CD4-positive, alpha-beta T cell treated with Interferon alpha-2 for 1 hour (primary cell): ENCODE measurements around the gene PPM1D.
"Not testable (repeated sequence)": the region's sequence is repeated elsewhere in the genome, so short reads cannot be mapped to it uniquely, and the experiment has no call there.

ENCODE experiments used
- DNase-seq, 2 donors: peaks; one replicate each; pipeline ENCODE4 v3.0.0-alpha.2; 2020 to 2022

PPM1D gene

GRCh38 chr17:60623415-60623814 lies 23.4 kb downstream of the PPM1D start:
- no peak for DNase-seq

- no peak for DNase-seq
Observed at GRCh38 chr17:60627124-60627523, 27.1 kb downstream of the PPM1D start.

DNA sequence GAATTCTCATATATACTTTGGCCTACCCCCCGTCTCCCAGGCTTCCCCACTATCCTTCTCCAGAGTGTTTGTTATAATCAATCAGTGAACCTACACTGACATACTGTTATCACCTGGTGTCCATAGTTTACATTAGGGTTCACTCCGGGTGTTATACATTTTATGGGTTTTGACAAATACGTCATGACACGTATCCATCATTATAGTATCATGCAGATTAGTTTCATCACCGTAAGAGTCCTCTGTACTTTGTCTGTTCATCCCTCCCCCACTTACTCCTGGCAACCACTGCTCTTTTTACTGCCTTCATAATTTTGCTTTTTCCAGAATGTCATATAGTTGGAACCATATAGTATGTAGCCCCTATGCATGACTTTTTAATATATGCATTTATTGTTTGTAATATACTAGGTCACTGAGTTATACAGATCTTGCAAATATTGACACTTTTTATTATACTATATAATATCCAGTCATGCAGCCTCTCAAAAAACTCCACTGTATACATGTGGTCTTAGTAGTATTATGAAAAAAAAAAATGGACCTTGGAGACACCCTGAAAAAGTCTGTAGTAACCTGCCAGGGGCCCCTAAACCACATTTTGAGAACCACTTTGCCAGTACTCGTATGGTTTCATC lies 28.4 kb downstream of the PPM1D start:
- DNase-seq: no peak

GRCh38 chr17:60629120-60629519 lies 29.1 kb downstream of the PPM1D start:
- no peak for DNase-seq

DNA sequence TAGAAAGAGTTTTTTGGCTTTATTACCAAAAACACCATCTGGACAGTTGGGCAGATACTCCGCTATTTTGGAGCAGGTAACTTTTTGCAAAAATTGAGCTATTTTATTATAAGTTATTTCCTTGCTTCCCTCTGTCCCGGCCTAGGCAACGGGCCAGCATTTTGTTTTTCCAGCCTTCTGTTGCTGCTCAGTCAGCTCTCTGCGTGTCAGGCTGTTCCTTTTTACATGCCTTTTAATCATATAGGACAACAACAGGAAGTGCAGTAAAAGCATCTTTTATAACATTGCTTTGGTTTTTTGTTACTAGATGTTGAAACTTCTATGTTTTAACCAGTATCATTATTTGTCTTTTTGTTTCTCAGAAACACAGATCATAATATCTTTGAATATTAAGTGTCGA lies 30.4 kb downstream of the PPM1D start:
- no peak for DNase-seq

- DNase-seq: no peak
Observed at GRCh38 chr17:60631119-60631518, 31.1 kb downstream of the PPM1D start.

DNA sequence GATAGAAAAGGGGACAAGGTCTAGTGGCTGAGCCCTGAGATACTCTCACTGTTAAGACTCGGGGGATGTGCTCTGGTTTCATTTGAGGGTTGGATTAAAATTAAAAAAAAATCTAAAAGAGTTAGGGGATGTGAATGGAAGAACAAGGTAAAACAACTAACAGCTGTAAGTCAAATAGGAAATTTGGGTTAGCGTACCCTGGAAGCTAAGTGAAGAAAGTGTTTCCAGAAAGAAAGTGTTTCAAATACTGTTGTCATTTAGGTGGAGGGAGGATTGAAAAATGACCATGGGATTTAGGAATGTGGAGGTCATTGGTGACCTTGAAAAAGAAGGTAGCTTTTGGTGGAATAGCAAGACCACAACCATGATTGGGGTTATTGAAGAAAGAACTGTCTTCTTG lies 37.7 kb downstream of the PPM1D start:
- DNase-seq: no peak

DNA sequence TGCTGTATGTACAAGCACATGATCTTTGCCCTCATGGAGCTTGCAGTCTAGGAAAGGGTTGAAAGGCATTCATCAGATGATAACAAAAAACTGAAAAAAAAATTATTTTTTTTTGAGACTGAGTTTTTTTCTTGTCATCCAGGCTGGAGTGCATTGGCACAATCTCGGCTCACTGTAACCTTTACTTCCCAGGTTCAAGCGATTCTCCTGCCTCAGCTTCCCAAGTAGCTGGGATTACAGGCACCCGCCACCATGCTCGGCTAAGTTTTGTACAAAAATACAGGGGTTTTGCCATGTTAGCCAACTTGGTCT lies 39.0 kb downstream of the PPM1D start:
- no peak for DNase-seq

DNA sequence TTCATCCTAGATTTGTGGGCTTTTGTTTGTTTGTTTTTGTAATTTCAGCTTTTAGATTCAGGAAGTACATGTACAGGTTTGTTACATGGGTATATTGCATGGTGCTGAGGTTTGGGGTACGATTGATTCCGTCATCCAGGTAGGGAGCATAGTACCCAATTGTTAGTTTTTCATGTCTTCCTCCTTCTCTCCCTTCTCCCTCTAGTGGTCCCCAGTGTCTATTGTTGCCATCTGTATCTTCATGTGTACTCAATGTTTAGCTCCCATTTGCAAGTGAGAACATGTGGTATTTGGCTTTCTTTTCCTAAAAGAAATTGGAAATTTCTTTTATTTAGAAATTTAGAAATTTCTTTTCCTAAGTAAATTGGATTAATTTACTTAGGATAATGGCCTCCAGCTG lies 40.5 kb downstream of the PPM1D start:
- DNase-seq: no peak

- no peak for DNase-seq
Observed at GRCh38 chr17:60641126-60641525, 41.1 kb downstream of the PPM1D start.

DNA sequence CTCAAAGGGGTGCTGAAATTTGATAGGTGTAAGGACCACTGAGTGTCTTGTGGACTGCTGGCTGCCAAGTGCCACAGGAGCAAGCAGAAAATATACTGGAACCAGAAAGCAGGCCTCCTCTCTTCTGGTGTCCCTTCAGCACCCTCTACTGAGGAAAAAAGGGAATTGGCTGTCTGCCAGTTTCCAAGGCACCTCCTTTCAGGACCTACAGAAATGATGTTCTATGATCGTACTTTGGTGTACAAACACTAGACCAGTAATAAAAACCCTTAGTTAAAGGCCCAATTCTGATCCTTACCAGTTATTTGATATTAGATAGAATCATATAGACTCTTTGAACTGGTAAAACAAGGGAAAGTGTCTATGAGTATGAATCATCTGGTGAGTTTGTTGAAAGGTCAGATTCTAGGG lies 41.8 kb downstream of the PPM1D start:
- peak; percentile 30 to 65 for DNase-seq

DNA sequence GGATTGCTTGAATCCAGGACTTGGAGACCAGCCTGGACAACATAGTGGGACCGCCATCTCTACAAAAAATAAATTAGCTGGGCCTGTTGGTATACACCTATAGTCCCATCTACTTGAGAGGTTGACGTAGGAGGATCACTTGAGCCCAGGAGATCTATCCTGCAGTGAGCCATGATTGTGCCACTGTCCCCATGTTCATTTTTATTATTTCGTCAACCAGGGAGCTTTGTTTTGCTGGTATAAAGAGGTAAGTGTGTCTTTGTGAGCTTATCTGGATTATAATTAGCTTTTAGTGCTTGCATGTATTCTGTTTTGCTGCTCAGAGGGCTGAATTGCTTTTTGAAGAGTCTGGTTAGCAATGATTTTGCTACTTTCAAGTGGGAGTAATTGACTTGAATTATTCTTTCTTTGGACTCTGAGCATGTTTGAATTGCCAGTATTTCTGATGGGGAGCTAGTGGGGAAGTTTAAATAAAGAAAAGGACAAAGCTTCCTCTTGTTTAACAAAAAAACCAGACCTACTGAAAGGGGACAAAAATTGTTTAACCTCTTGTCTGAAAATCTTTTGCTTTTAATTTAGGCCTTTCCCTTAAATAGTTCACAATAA lies 46.0 kb downstream of the PPM1D start:
- DNase-seq: no peak

GRCh38 chr17:60646701-60647100 lies 46.7 kb downstream of the PPM1D start:
- no peak for DNase-seq

DNA sequence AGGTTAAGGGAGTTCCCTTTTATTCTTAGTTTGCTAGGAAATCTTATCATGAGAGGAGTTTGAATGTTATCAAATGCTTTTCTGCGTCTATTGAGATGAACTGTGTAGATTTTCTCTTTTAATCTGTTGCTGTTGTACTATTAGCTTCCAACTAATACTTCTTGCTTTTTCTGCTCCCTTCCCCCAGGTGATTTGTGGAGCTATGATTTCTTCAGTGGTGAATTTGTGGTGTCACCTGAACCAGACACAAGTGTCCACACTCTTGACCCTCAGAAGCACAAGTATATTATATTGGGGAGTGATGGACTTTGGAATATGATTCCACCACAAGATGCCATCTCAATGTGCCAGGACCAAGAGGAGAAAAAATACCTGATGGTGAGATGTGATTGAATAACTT lies 47.7 kb downstream of the PPM1D start:
- no peak for DNase-seq

- no peak for DNase-seq
Observed at GRCh38 chr17:60652454-60653247, 52.7 kb downstream of the PPM1D start.

DNA sequence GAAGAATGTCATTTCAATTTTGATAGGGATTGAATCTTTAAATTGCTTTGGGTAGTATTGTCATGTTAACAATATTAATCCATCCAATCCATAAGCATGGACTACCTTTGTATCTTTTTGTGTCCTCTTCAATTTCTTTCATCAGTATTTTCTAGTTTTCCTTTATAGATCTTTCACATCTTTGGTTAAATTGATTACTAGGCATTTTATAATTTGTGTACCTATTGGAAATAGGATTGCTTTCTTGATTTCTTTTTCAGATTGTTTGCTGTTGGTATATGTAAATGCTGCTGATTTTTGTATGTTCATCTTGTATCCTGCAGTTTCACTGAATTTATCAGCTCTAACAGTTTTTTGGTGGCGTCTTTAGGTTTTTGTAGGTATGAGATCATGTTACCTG lies 53.6 kb downstream of the PPM1D start:
- no peak for DNase-seq

DNA sequence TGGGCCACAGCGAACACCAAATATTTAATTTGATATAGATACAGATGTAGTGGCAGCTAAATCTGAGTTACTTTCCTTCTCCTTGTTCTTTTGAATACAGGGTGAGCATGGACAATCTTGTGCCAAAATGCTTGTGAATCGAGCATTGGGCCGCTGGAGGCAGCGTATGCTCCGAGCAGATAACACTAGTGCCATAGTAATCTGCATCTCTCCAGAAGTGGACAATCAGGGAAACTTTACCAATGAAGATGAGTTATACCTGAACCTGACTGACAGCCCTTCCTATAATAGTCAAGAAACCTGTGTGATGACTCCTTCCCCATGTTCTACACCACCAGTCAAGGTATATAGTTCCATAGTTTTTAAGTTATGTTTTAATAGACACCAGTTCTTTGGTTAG lies 56.5 kb downstream of the PPM1D start:
- DNase-seq: no peak

GRCh38 chr17:60659156-60659555 lies 59.2 kb downstream of the PPM1D start:
- DNase-seq: no peak

- DNase-seq: no peak
Observed at GRCh38 chr17:60661489-60661888, 61.5 kb downstream of the PPM1D start.

- no peak for DNase-seq
Observed at GRCh38 chr17:60664022-60664421, 64.0 kb downstream of the PPM1D start.

- no peak for DNase-seq
Observed at GRCh38 chr17:60665602-60666001, 65.6 kb downstream of the PPM1D start.

DNA sequence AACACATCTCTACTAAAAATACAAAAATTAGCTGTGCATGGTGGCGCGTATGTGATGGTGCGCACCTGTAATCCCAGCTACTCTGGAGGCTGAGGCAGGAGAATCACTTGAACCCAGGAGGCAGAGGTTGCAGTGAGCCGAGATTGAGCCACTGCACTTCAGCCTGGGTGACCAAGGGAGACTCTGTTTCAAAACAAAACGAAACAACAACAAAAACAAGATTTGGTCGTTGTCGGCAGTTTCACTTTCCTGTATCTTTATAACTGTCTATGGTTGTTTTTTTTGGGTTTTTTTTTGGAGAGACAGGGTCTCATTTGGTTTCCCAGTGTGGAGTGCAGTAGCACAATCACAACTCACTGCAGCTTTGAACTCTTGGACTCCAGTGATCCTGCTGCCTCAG lies 68.7 kb downstream of the PPM1D start:
- DNase-seq: not testable (repeated sequence)

DNA sequence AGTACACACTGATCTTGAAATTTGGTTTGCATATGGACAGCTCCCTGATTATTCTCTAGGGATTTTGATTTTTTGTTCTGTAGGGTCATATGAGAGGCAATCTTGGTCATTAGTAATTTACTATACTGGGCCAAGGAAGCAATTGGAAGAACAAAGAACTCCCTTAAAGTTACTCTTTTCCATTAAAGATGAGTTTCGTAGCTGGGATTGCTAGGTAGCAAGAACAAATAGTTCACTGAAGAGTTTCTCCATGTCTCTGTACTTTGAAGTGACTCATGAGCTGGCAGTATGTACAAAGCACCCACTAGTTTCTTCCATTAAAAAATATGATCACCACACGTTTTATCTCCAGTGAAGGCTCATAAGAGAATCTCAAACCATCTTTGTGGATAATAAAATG lies 71.5 kb downstream of the PPM1D start:
- DNase-seq: no peak

DNA sequence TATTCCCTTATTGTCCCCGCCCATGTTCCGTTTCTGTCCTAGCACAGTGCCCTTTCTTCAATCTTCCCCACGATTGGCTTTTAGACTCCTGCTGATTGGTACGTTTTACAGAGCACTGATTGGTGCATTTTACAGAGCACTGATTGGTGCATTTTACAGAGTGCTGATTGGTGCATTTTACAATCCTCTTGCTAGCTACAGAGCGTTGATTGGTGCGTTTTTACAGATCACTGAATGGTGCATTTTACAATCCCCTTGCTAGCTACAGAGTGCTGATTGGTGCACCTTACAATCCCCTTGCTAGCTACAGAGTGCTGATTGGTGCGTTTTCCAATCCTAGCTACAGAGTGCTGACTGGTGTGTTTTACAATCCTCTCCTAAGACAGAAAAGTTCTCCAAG lies 74.6 kb downstream of the PPM1D start:
- DNase-seq: not testable (repeated sequence)

DNA sequence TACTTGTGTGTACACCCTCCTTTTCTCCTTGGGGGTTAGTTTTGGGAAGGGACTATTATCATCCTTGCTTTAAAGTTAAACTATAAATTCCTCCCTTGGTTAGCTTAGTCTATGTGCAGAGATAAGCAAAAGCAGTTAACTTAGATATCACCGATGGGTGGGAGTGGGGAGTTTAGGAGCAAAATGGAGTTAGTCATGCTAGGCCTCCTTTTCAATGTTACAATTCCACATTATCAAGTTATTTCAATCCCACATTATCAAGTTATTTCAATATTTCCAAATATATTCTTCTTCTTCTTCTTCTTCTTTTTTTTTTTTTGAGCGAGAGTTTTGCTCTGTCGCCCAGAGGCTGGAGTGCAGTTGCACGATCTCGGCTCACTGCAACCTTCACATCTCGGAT lies 76.0 kb downstream of the PPM1D start:
- DNase-seq: no peak
